Smooth muscle cell (in vitro differentiated cells): Measurements from ENCODE around the gene KRT77. TPM values are rescaled to one million over a fixed set of nuclear protein-coding genes. Genes with fewer than 3 reads are reported as not detected.

ENCODE experiments used
- DNase-seq: peaks from one replicate; lab custom pipeline; 2025; ENCODE audit not compliant: unreplicated experiment; lab: John Stamatoyannopoulos, UW
- H2AFZ ChIP-seq: fragments of 200-600 bp; sonication (generic); 2 replicates; pipeline ENCODE4 v1.6.0; 2016; ENCODE audit warnings: antibody characterized with exemption, low read depth, mild to moderate bottlenecking
- H3F3A ChIP-seq: fragments of 200-600 bp; sonication (generic); 2 replicates; pipeline ENCODE4 v1.6.0; 2017; ENCODE audit warnings: antibody characterized with exemption, low read depth
- H3K27ac ChIP-seq: fragments of 200-600 bp; sonication (generic); 2 replicates; pipeline ENCODE4 v1.5.1; 2016; ENCODE audit warnings: low read depth, mild to moderate bottlenecking
- H3K27me3 ChIP-seq: fragments of 200-600 bp; sonication (generic); 2 replicates; pipeline ENCODE4 v1.6.1; 2016; ENCODE audit warnings: low read depth, mild to moderate bottlenecking
- H3K36me3 ChIP-seq: fragments of 200-600 bp; sonication (generic); 2 replicates; pipeline ENCODE4 v1.5.1; 2016; ENCODE audit warnings: low read depth
- H3K4me1 ChIP-seq: fragments of 200-600 bp; sonication (generic); 2 replicates; pipeline ENCODE4 v1.5.1; 2016; ENCODE audit warnings: low read depth
- H3K4me2 ChIP-seq: fragments of 200-600 bp; sonication (generic); 2 replicates; pipeline ENCODE4 v1.6.0; 2016; ENCODE audit warnings: mild to moderate bottlenecking
- H3K4me3 ChIP-seq: fragments of 200-600 bp; sonication (generic); 2 replicates; pipeline ENCODE4 v1.5.1; 2016; ENCODE audit warnings: mild to moderate bottlenecking
- H3K79me2 ChIP-seq: fragments of 200-600 bp; sonication (generic); 2 replicates; pipeline ENCODE4 v1.6.0; 2016; ENCODE audit warnings: low read depth, mild to moderate bottlenecking
- H3K9ac ChIP-seq: fragments of 200-600 bp; sonication (generic); 2 replicates; pipeline ENCODE4 v1.6.0; 2016; ENCODE audit warnings: low read depth
- H3K9me3 ChIP-seq: fragments of 200-600 bp; sonication (generic); replicated peaks from 2 replicates; pipeline ENCODE4 v1.5.1; 2016; ENCODE audit warnings: low read depth
- H4K20me1 ChIP-seq: fragments of 200-600 bp; sonication (generic); 2 replicates; pipeline ENCODE4 v1.6.0; 2016; ENCODE audit warnings: low read depth
- CTCF ChIP-seq: fragments of 200-600 bp; sonication (generic); IDR thresholded peaks from 2 replicates; pipeline ENCODE4 v1.5.1; 2017; ENCODE audit warnings: borderline replicate concordance, mild to moderate bottlenecking, antibody characterized with exemption; ENCODE audit not compliant: insufficient read depth, poor library complexity, severe bottlenecking
- WGBS: methylation state at CpG from one replicate; pipeline ENCODE4 v1.1.7; 2016; ENCODE audit warnings: low lambda C conversion rate; 5-methylcytosine and 5-hydroxymethylcytosine counted together
- polyA plus RNA-seq: library from polyadenylated mRNA; unstranded; fragments of >200 nt; fragmentation: Nextera tagmentation; extraction: Ambion mirVana; gene quantifications from 2 replicates; pipeline ENCODE4 v1.2.1, GENCODE V29; 2016
- total RNA-seq: library from RNA; depleted of rRNA; stranded (reverse); fragments of >200 nt; gene quantifications from 2 replicates; pipeline ENCODE4 v1.2.3, GENCODE V29; 2014

KRT77 gene
- total and polyA plus RNA-seq, 2 experiments from 2014 or later: 3.8 TPM; not detected in 1

DNA sequence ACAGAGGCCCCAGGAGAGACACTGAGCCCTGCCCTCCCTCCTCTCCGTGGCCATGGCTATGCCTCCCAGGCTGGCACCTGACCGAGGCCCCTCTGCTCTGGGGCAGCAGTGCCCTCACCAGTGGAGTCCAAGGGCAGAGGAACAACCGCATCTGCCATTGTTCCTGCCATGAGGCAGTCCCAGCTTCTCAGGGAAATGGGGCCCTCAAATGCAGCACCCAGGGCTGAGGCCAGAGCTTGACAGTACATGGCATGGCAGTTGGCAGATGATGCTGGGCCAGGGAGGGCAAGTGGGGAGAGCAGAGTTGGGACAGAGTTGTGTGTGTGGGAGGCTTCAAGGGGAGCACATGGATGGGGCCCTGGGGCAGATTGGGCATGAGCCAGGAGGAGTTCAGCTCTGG, 21.1 kb upstream of the KRT77 start:
- H3K4me3 ChIP-seq: no peak overlapping the region
- H3K79me2 ChIP-seq: no peaks in the 10 kb centered on the region
- H3K9ac ChIP-seq: no peak overlapping the region
- no peak for TF ChIP-seq CTCF
- H3K27me3 ChIP-seq: peaks cover 44% of the 10 kb centered on the region
- DNase-seq: no peak
- no peaks in the 10 kb centered on the region for H3F3A ChIP-seq
- no peaks in the 10 kb centered on the region for H3K9me3 ChIP-seq
- H3K36me3 ChIP-seq: no peaks in the 10 kb centered on the region
- H3K27ac ChIP-seq: no peak overlapping the region
- H4K20me1 ChIP-seq: no peaks in the 10 kb centered on the region
- no peak overlapping the region for H2AFZ ChIP-seq
- 91% methylated on average over 3 of the region's 3 CpGs for whole genome bisulfite sequencing
- H3K4me2 ChIP-seq: no peak overlapping the region
- no peaks in the 10 kb centered on the region for H3K4me1 ChIP-seq

DNA sequence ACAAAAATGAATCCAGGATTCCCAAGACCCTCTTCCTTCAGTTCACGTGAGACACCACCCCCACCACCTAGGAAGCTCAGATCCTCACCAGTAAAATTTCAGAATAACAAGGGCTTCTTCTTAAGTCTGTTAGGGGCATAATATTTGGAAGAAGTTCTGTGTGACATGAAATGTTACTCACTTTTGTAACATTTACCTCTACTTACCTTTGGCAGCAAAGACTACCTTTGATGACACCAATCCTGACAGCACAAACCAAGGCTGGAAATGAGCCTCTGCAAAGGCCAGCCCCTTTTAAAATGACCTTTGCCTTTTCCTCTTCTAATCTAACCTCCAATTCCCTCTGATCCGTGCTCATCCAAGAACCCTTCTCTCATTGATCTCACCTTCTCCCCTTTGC, 19.4 kb upstream of the KRT77 start:
- Histone ChIP-seq H3K4me3 (no peak overlapping the region), H3K4me1 (no peaks in the 10 kb centered on the region), H3K27ac (no peak overlapping the region), H3K4me2 (no peak overlapping the region), H3F3A (no peaks in the 10 kb centered on the region), H3K36me3 (no peaks in the 10 kb centered on the region), H3K9me3 (no peaks in the 10 kb centered on the region), H4K20me1 (no peaks in the 10 kb centered on the region), H3K79me2 (no peaks in the 10 kb centered on the region), H3K9ac (no peak overlapping the region), H3K27me3 (peaks cover 28% of the 10 kb centered on the region), H2AFZ (no peak overlapping the region)
- DNase-seq: no peak
- TF ChIP-seq CTCF: no peak
- 90% methylated on average over 2 of the region's 2 CpGs for WGBS

DNA sequence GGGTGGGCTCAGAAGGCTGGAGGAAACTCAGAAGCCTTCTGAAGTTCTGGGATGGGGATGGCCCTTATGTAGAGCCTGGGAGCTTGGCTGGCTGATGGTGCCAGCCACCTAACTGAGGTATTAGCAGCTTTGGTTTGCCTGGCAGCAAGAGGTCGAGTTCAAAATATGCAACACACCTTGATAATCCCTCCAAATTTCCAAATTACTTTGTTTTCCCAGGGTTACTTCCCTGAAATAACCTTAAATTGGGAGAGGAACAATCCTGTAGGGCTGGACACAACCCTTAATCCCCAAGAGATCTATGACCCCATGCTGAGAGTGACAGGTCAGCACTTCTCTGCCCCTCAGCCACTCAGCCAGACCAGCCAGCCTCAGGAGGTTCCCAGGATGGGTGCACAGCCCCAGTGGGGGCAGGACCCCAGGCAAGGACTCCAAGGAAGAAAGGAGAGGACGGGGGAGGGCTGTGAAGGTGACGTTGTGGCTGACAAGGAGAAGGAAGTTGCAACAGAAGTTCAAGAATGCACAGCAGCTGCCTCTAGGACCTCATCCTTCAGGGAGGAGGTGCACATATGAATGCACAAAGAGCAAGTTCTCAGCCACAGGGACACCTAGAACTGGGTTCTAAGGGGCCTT, 18.6 kb upstream of the KRT77 start:
- TF ChIP-seq CTCF: no peak

DNA sequence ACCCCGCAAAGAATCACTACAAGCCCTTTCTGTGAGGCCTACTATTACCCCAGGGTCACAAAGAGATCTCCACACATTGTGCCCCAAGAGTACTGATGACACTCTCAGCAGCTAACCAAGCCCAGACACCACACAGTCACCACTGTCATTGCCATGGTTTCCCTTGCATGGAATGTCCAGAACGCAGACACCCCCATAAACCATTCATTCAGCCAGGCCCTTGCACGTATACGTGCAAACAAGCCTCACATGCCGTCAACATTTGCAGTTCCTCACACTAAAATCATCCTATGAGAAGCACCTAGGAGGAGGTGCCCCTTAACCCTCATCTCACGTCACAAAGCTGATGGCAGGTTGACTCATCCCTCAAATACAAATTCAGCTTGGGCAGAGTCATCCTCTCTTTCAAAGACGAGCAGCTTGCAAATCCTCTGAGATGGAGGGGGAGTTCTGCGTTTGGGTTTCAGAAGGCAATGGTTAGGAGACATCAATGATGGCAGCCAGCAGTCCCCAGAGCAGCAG, 17.1 kb upstream of the KRT77 start:
- Histone ChIP-seq H3K79me2 (no peaks in the 10 kb centered on the region), H3F3A (no peaks in the 10 kb centered on the region), H3K36me3 (no peaks in the 10 kb centered on the region), H3K4me3 (no peak overlapping the region), H3K9ac (no peak overlapping the region), H4K20me1 (no peaks in the 10 kb centered on the region), H3K4me1 (no peaks in the 10 kb centered on the region), H3K27me3 (peaks cover 34% of the 10 kb centered on the region), H2AFZ (no peak overlapping the region), H3K4me2 (no peak overlapping the region), H3K9me3 (no peaks in the 10 kb centered on the region), H3K27ac (no peak overlapping the region)
- DNase-seq: no peak
- 75% methylated on average over 8 of the region's 8 CpGs for WGBS
- TF ChIP-seq CTCF: no peak

More for the DNA sequence above, 18.6 kb upstream of the KRT77 start:
- H3K9me3 ChIP-seq: no peaks in the 10 kb centered on the region
- no peaks in the 10 kb centered on the region for H3K36me3 ChIP-seq
- H4K20me1 ChIP-seq: no peaks in the 10 kb centered on the region
- H3K27me3 ChIP-seq: peaks cover 30% of the 10 kb centered on the region
- no peak for DNase-seq
- H3K4me2 ChIP-seq: no peak overlapping the region
- no peak overlapping the region for H3K4me3 ChIP-seq
- H2AFZ ChIP-seq: no peak overlapping the region
- no peaks in the 10 kb centered on the region for H3K4me1 ChIP-seq
- H3K27ac ChIP-seq: no peak overlapping the region
- no peaks in the 10 kb centered on the region for H3F3A ChIP-seq
- no peak overlapping the region for H3K9ac ChIP-seq
- no peaks in the 10 kb centered on the region for H3K79me2 ChIP-seq
- 61% methylated on average over 3 of the region's 3 CpGs for WGBS
